Nephron progenitor cell (in vitro differentiated cells): ENCODE results near the gene RPRD1B.
A peak's percentile ranks its signal among the peaks of the same experiment; 100 is the strongest.

Experiments
- DNase-seq: peaks from one replicate; pipeline ENCODE4 v3.0.0; 2021
- H3K27ac Mint-ChIP-seq: 2 replicates; pipeline ENCODE4 v1.8.0; 2021; ENCODE audit warnings: mild to moderate bottlenecking, moderate library complexity, mixed read lengths
- H3K27me3 Mint-ChIP-seq: 2 replicates; pipeline ENCODE4 v1.8.0; 2021; ENCODE audit warnings: mild to moderate bottlenecking, low read depth, mixed read lengths; ENCODE audit not compliant: poor library complexity
- H3K36me3 Mint-ChIP-seq: 2 replicates; pipeline ENCODE4 v1.8.0; 2021; ENCODE audit warnings: low read depth, mixed read lengths
- H3K4me1 Mint-ChIP-seq: 2 replicates; pipeline ENCODE4 v1.8.0; 2021; ENCODE audit warnings: mixed read lengths
- H3K4me3 Mint-ChIP-seq: 2 replicates; pipeline ENCODE4 v1.8.0; 2021; ENCODE audit warnings: mild to moderate bottlenecking, moderate library complexity, mixed read lengths
- H3K9me3 Mint-ChIP-seq: 2 replicates; pipeline ENCODE4 v1.8.0; 2021; ENCODE audit warnings: mild to moderate bottlenecking, moderate library complexity, mixed read lengths
- TF ChIP-seq, protein P1 (sequence below): fragments of 200-600 bp; sonication (generic); IDR thresholded peaks from 2 replicates; pipeline ENCODE4 v1.5.0; 2021; ENCODE audit warnings: antibody characterized with exemption

The RPRD1B gene

DNA sequence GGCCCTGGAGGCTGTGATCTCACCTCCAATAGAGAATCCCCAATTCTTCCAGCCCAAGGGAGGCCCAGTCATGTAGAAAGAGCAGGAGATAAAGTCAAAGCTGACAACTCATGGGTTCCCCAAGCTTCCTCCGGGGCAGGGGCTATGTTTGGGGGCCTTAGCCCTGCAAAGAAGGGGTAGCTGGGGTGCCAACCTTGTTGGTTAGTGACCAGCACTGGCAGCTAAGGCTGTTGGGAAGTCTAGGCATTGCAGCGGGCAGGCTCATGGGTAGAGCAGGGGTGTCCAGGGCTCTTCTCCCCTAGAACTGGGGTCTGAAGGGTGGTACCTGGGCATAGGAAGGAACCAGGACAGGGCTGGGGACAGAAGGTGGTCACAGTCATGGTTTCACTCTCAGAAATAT is 95.1 kb downstream of the RPRD1B start:
- peaks cover 23% of the 10 kb centered on the region for H3K4me1 Mint-ChIP-seq
- DNase-seq: no peak
- no peaks in the 10 kb centered on the region for H3K9me3 Mint-ChIP-seq
- peaks cover 10% of the 10 kb centered on the region for H3K27me3 Mint-ChIP-seq
- peak overlapping the region; percentile 59 for H3K27ac Mint-ChIP-seq
- H3K4me3 Mint-ChIP-seq: no peak overlapping the region
- H3K36me3 Mint-ChIP-seq: no peaks in the 10 kb centered on the region
- TF ChIP-seq, protein P1, sequence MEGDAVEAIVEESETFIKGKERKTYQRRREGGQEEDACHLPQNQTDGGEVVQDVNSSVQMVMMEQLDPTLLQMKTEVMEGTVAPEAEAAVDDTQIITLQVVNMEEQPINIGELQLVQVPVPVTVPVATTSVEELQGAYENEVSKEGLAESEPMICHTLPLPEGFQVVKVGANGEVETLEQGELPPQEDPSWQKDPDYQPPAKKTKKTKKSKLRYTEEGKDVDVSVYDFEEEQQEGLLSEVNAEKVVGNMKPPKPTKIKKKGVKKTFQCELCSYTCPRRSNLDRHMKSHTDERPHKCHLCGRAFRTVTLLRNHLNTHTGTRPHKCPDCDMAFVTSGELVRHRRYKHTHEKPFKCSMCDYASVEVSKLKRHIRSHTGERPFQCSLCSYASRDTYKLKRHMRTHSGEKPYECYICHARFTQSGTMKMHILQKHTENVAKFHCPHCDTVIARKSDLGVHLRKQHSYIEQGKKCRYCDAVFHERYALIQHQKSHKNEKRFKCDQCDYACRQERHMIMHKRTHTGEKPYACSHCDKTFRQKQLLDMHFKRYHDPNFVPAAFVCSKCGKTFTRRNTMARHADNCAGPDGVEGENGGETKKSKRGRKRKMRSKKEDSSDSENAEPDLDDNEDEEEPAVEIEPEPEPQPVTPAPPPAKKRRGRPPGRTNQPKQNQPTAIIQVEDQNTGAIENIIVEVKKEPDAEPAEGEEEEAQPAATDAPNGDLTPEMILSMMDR: no peak

DNA sequence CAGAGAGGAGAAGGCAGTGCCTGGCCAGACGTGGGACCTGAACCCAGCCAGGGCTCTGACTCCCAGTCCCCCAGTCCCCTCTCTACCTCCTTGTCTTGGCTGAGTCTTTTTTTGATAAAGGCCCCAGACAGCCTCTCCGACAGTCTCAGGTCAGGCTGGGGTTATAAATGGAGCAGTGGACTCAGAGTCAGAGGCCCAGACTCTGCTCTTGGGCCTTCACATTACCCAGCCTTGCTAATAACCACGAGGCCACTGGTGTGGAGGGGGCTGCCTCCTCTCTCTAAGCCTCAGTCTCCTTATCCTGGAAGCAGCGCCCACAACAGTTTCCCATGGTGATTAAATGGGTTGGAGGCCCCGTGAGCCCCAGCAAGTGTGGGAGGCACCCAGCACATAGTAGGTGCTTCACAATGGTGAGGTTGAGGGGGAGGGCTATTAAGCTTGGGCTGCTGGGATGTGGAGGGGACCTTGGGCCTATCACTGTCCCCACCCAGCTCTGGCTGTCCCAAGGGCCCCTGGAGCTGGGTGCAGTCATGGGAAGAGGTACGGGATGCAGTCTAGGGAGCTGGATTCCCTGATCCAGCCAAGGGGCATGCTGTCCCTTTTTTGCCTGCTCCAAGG is 95.8 kb downstream of the RPRD1B start:
- Mint-ChIP-seq H3K27me3 (peaks cover 10% of the 10 kb centered on the region), H3K9me3 (no peaks in the 10 kb centered on the region), H3K4me1 (peaks cover 30% of the 10 kb centered on the region), H3K4me3 (no peak overlapping the region), H3K27ac (no peak overlapping the region), H3K36me3 (no peaks in the 10 kb centered on the region)
- TF ChIP-seq, protein P1: no peak
- no peak for DNase-seq

DNA sequence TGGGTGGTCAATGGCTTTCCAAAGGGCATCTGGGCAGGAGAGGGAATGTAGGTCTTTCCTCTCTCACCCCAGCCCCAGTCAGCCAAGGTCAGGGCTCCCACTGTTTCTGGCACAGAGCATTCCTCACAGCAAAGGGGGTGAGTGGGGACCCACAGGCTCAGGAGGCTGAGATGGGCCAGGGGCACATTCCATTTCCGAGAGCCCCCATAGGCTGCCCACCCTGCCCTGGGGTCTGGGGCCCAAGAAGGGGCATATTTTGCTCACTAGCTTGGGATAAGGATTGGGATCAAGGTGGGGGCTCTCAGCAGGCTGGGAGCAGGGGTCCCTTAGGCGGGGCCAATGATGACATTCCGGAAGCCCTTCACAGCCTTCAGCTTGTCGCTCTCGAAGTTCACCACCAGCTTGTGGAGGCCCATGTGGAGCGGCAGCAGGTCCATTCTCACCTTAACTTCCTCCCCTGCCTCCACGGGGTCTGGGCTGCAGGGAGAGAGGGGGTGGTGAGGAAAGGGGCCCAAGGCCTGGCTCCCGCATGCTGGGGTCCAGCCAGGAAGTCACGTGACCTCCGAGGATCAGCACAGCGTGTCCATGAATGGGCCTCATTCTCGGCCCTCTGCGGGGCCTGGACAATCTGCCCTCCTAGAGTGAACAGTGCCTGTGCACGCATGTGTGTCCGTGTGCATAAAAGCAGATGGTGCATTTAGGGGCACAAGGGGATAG is 96.5 kb downstream of the RPRD1B start:
- Mint-ChIP-seq H3K36me3 (no peaks in the 10 kb centered on the region), H3K27ac (peak overlapping the region; percentile 64), H3K27me3 (peaks cover 8% of the 10 kb centered on the region), H3K4me3 (no peak overlapping the region), H3K4me1 (peaks cover 37% of the 10 kb centered on the region), H3K9me3 (no peaks in the 10 kb centered on the region)
- no peak for DNase-seq
- TF ChIP-seq, protein P1: no peak

DNA sequence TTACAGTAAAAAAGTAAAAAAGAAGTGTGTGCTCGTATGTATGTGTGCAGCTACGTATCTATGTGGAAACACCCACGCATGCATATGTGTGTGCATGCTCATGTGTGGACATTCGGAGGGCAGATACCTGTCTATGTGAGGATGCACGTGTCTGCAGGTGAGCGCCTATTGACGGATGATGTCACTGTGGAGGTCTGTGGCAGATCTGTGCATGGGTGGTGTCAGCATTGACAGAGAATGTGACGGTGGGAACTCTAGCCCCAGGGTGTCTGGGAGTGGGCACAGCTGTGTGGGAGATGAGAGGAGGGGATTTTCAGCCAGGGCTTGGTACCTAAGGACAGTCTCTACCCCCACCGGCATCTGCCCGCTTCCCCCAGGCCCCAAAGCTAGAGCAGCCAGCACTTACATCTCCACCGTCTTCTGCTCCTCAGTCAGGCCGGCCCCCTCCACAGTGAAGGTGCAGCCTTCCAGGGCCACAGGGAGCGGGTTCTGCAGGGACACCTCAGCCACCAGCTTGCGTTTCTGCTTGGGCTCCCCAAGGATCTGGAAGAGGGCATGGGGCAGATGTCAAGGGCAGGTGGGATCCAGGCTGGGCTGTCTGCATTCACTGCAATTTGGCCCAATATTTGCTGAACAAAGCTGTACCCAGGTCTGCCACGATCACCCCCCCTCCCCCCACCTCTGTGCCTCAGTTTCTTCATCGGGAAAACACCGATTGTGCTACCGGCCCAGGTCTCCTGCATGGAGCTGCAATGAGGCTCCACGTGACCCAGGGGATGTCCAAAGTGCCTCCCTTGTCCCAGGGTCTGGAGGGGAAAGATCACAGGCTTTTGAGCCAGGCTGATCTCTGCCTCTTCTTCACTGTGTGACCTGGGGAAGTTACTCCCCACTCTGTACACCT is 97.4 kb downstream of the RPRD1B start:
- H3K4me3 Mint-ChIP-seq: no peak overlapping the region
- no peaks in the 10 kb centered on the region for H3K36me3 Mint-ChIP-seq
- TF ChIP-seq, protein P1: no peak
- peak overlapping the region; percentile 64 for H3K27ac Mint-ChIP-seq
- peaks cover 36% of the 10 kb centered on the region for H3K4me1 Mint-ChIP-seq
- H3K27me3 Mint-ChIP-seq: peaks cover 9% of the 10 kb centered on the region
- H3K9me3 Mint-ChIP-seq: no peaks in the 10 kb centered on the region
- DNase-seq: no peak

DNA sequence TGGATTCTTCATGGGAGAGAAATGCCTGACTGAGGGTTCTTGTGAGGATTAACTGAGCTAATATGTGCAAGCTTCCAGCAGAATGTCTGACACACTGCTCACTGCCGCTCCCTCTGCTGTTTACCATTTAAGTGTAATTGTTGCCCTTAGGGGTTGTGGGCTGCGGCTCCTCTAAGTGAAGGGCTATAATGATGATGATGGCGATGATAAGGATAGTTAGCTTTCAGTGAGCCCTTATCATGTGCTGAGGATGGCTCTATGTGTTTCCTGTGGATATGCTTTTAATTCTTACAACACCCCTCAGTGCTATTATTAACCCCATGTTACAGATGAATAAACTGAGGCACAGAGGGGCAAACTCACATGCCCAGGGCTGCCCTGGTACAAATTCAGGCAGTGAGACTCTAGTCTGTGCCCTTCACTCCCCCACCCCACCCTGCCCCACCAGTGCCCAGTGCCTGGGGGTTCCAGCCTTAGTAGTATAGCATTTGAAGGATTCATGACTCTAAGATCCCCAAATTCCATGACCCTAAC is 98.1 kb downstream of the RPRD1B start:
- no peak for DNase-seq
- TF ChIP-seq, protein P1: no peak
- Mint-ChIP-seq H3K4me1 (peaks cover 36% of the 10 kb centered on the region), H3K27ac (no peak overlapping the region), H3K9me3 (no peaks in the 10 kb centered on the region), H3K36me3 (no peaks in the 10 kb centered on the region), H3K27me3 (peaks cover 9% of the 10 kb centered on the region), H3K4me3 (no peak overlapping the region)
